ENCODE results near the gene ZNF41. TPM values are rescaled to one million over a fixed set of nuclear protein-coding genes. Genes with fewer than 3 reads are reported as not detected.
"Not testable (repeated sequence)": the region's sequence is repeated elsewhere in the genome, so short reads cannot be mapped to it uniquely, and the experiment has no call there.

The ZNF41 gene
- total RNA-seq (2012; rRNA removed) = 3.8 and 6.1 TPM in 2 replicates

DNA sequence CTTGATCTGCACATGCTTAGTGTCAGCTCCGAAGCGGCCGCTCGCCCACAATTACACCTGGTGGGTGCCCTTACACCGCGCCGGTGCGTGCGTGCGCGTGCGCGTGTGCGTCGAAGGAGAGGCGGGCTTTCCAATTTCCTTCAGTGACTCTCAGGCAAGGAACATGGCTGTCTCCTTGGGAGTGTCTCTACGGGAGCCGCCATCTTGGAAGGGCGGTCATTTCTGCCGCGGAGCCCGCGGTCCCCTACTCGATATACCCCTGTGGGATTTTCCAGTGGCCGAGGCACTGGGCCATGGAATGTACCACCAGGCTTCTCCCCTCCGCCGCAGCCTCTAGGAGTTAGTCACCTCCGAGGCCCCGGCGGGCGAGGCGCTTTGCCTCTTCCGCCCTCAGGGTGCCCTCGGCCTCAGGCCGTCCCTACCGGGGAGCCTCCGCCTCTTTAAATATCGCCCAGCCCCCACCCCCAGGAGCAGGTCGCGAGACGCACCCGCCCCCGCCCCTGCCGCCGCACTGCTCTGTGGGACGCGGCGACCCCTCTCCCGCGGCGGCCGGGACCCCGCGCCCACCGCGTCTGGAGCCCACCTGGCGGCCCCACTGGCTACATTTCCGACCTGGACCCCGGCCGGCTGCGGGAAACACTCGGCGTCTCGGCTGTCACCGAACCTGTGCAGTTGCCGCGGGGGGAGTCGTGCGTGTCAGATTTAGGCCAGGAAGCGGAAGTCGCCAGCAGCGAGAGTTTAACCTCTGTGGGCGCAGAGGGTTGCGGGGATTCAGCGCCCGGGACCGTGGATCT is at the start of gene ZNF41:
Gene ZNF41 (minus strand): TSS at position 711 of the 794 bp plus-strand sequence. CDS start 15,741 bp downstream, outside the sequence.
- peak within 1 kb of the TSS; percentile 82 for H3K4me2 ChIP-seq (ENCODE audit: low read length)
- H3K27me3 ChIP-seq (ENCODE audit: control insufficient read depth, insufficient read depth, low read length) = no peaks in the 10 kb centered on the region
- peak within 1 kb of the TSS; percentile 91 for H3K9ac ChIP-seq (ENCODE audit: low read depth, low read length)

DNA sequence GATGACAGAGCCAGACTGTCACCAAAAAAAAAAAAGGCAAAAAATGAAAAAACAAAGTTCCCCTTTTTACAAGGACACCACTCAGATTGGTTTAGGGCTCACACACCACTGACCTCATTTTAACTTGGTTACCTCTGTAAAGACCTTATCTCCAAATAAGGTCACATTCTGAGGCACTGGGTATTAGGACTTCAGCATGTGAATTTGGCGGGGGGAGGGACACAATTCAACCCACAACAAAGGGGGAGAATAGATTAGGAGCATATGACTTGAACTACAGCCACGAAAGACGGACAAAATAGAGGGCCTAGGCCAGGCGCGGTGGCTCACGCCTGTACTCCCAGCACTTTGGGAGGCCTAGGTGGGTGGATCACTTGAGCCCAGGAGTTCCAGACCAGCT is 47.0 kb upstream of the ZNF41 start:
- Histone ChIP-seq H3K9me3 (replicated peaks; ENCODE audit: low read length) (no peaks in the 10 kb centered on the region), H3K27me3 (ENCODE audit: control insufficient read depth, insufficient read depth, low read length) (no peaks in the 10 kb centered on the region), H3K9ac (ENCODE audit: low read depth, low read length) (no peak overlapping the region), H3K4me2 (ENCODE audit: low read length) (no peak overlapping the region), H3K36me3 (ENCODE audit: insufficient read depth, low read length) (no peaks in the 10 kb centered on the region), H3K4me1 (ENCODE audit: control insufficient read depth, insufficient read depth, low read length) (no peaks in the 10 kb centered on the region), H3K4me3 (ENCODE audit: low read length) (no peak overlapping the region)

More for the DNA sequence above, at the start of gene ZNF41:
- peaks cover 6% of the 10 kb centered on the region for H3K4me1 ChIP-seq (ENCODE audit: control insufficient read depth, insufficient read depth, low read length)
- peak within 1 kb of the TSS; percentile 73 for H3K4me3 ChIP-seq (ENCODE audit: low read length)
- no peaks in the 10 kb centered on the region for H3K9me3 ChIP-seq (replicated peaks; ENCODE audit: low read length)
- H3K36me3 ChIP-seq (ENCODE audit: insufficient read depth, low read length) = no peaks in the 10 kb centered on the region

GRCh38 chrX:47529548-47529947 is 46.5 kb upstream of the ZNF41 start:
- no peaks in the 10 kb centered on the region for H3K36me3 ChIP-seq (ENCODE audit: insufficient read depth, low read length)
- H3K27me3 ChIP-seq (ENCODE audit: control insufficient read depth, insufficient read depth, low read length) = no peaks in the 10 kb centered on the region
- no peaks in the 10 kb centered on the region for H3K9me3 ChIP-seq (replicated peaks; ENCODE audit: low read length)
- H3K4me1 ChIP-seq (ENCODE audit: control insufficient read depth, insufficient read depth, low read length) = no peaks in the 10 kb centered on the region
- H3K4me2 ChIP-seq (ENCODE audit: low read length) = no peak overlapping the region
- H3K9ac ChIP-seq (ENCODE audit: low read depth, low read length) = no peak overlapping the region
- no peak overlapping the region for H3K4me3 ChIP-seq (ENCODE audit: low read length)

DNA sequence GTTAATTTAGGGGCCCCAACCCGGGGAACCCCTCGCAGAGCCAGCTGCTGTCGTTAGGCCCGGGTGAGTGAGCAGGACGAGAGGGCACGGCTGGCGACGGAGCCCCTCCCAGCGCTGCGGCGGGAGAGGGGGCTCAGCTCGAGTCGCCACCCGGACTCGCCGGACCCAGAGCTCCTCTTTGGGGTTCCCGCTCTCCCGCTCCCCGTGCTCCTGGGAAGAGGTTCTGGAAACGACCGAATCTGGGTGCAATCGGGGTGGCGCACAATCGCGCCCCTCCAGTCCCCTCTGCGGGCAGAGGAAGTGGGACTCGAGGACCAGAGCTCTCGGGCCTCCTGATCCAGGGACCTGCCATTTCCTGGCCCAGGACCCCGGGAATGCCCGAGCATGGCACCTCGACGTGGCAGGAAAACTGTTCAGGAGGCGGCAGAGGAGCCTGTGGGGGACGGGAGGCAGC is 40.7 kb upstream of the ZNF41 start:
- Histone ChIP-seq H3K4me2 (ENCODE audit: low read length) (peak overlapping the region; percentile 80), H3K4me1 (ENCODE audit: control insufficient read depth, insufficient read depth, low read length) (no peaks in the 10 kb centered on the region), H3K9me3 (replicated peaks; ENCODE audit: low read length) (no peaks in the 10 kb centered on the region), H3K36me3 (ENCODE audit: insufficient read depth, low read length) (no peaks in the 10 kb centered on the region), H3K27me3 (ENCODE audit: control insufficient read depth, insufficient read depth, low read length) (no peaks in the 10 kb centered on the region), H3K4me3 (ENCODE audit: low read length) (peak overlapping the region; percentile 65), H3K9ac (ENCODE audit: low read depth, low read length) (peak overlapping the region; percentile 73)

GRCh38 chrX:47523297-47523696 is 40.3 kb upstream of the ZNF41 start:
- H3K4me1 ChIP-seq (ENCODE audit: control insufficient read depth, insufficient read depth, low read length) = peaks cover 2% of the 10 kb centered on the region
- H3K4me3 ChIP-seq (ENCODE audit: low read length) = peak overlapping the region; percentile 65
- peak overlapping the region; percentile 80 for H3K4me2 ChIP-seq (ENCODE audit: low read length)
- no peaks in the 10 kb centered on the region for H3K36me3 ChIP-seq (ENCODE audit: insufficient read depth, low read length)
- H3K27me3 ChIP-seq (ENCODE audit: control insufficient read depth, insufficient read depth, low read length) = no peaks in the 10 kb centered on the region
- H3K9ac ChIP-seq (ENCODE audit: low read depth, low read length) = peak overlapping the region; percentile 73
- no peaks in the 10 kb centered on the region for H3K9me3 ChIP-seq (replicated peaks; ENCODE audit: low read length)

- Histone ChIP-seq H3K4me3 (ENCODE audit: low read length) (no peak overlapping the region), H3K4me1 (ENCODE audit: control insufficient read depth, insufficient read depth, low read length) (peaks cover 27% of the 10 kb centered on the region), H3K9ac (ENCODE audit: low read depth, low read length) (no peak overlapping the region), H3K4me2 (ENCODE audit: low read length) (no peak overlapping the region), H3K27me3 (ENCODE audit: control insufficient read depth, insufficient read depth, low read length) (no peaks in the 10 kb centered on the region), H3K36me3 (ENCODE audit: insufficient read depth, low read length) (no peaks in the 10 kb centered on the region), H3K9me3 (replicated peaks; ENCODE audit: low read length) (no peaks in the 10 kb centered on the region)
Observed at GRCh38 chrX:47518144-47518543, 35.1 kb upstream of the ZNF41 start.

GRCh38 chrX:47515941-47516665 is 33.1 kb upstream of the ZNF41 start:
- Histone ChIP-seq H3K9me3 (replicated peaks; ENCODE audit: low read length) (no peaks in the 10 kb centered on the region), H3K9ac (ENCODE audit: low read depth, low read length) (no peak overlapping the region), H3K4me1 (ENCODE audit: control insufficient read depth, insufficient read depth, low read length) (peaks cover 27% of the 10 kb centered on the region), H3K27me3 (ENCODE audit: control insufficient read depth, insufficient read depth, low read length) (no peaks in the 10 kb centered on the region), H3K4me3 (ENCODE audit: low read length) (no peak overlapping the region), H3K4me2 (ENCODE audit: low read length) (no peak overlapping the region), H3K36me3 (ENCODE audit: insufficient read depth, low read length) (no peaks in the 10 kb centered on the region)

GRCh38 chrX:47514533-47515235 is 31.7 kb upstream of the ZNF41 start:
- H3K9ac ChIP-seq (ENCODE audit: low read depth, low read length) = peak overlapping the region; percentile 34
- no peak overlapping the region for H3K4me2 ChIP-seq (ENCODE audit: low read length)
- H3K36me3 ChIP-seq (ENCODE audit: insufficient read depth, low read length) = no peaks in the 10 kb centered on the region
- H3K27me3 ChIP-seq (ENCODE audit: control insufficient read depth, insufficient read depth, low read length) = no peaks in the 10 kb centered on the region
- H3K9me3 ChIP-seq (replicated peaks; ENCODE audit: low read length) = no peaks in the 10 kb centered on the region
- H3K4me3 ChIP-seq (ENCODE audit: low read length) = no peak overlapping the region
- H3K4me1 ChIP-seq (ENCODE audit: control insufficient read depth, insufficient read depth, low read length) = peaks cover 27% of the 10 kb centered on the region

- Histone ChIP-seq H3K9ac (ENCODE audit: low read depth, low read length) (peak overlapping the region; percentile 67), H3K4me1 (ENCODE audit: control insufficient read depth, insufficient read depth, low read length) (peaks cover 25% of the 10 kb centered on the region), H3K4me2 (ENCODE audit: low read length) (peak overlapping the region; percentile 57), H3K4me3 (ENCODE audit: low read length) (peak overlapping the region; percentile 37)
- H3K36me3 ChIP-seq (ENCODE audit: insufficient read depth, low read length); H3K27me3 ChIP-seq (ENCODE audit: control insufficient read depth, insufficient read depth, low read length); H3K9me3 ChIP-seq (replicated peaks; ENCODE audit: low read length): not testable (repeated sequence)
Observed at GRCh38 chrX:47513034-47513965, 30.3 kb upstream of the ZNF41 start.

GRCh38 chrX:47512383-47512782 is 29.4 kb upstream of the ZNF41 start:
- not testable (repeated sequence) for H3K36me3 ChIP-seq (ENCODE audit: insufficient read depth, low read length); H3K27me3 ChIP-seq (ENCODE audit: control insufficient read depth, insufficient read depth, low read length); H3K9me3 ChIP-seq (replicated peaks; ENCODE audit: low read length)
- H3K4me3 ChIP-seq (ENCODE audit: low read length) = peak overlapping the region; percentile 51
- peak overlapping the region; percentile 61 for H3K4me2 ChIP-seq (ENCODE audit: low read length)
- peaks cover 18% of the 10 kb centered on the region for H3K4me1 ChIP-seq (ENCODE audit: control insufficient read depth, insufficient read depth, low read length)
- peak overlapping the region; percentile 67 for H3K9ac ChIP-seq (ENCODE audit: low read depth, low read length)
